A549 (cell line): Measurements from ENCODE around the gene PKD1.

Experiments
- BHLHE40 ChIP-seq: IDR thresholded peaks from 2 replicates; pipeline ENCODE4 v1.6.1; 2012; ENCODE audit warnings: low read depth, low read length, inconsistent platforms
- CHD2 ChIP-seq: fragments of 150-350 bp; IDR thresholded peaks from 2 replicates; pipeline ENCODE4 v1.6.1; 2014; ENCODE audit warnings: low read length; ENCODE audit not compliant: partially characterized antibody
- CTCF ChIP-seq: fragments of >200 bp; sonication (Bioruptor Twin); formaldehyde crosslinking; IDR thresholded peaks from 3 replicates; pipeline ENCODE4 v1.5.1; 2016
- EP300 ChIP-seq, 2 experiments: fragments of >200 bp; sonication (Bioruptor Twin); formaldehyde crosslinking; IDR thresholded peaks; 2 replicates in 1 of 2; 3 replicates in 1 of 2; pipeline ENCODE4 v1.6.1; 2016 to 2017
- PHF8 ChIP-seq: fragments of 200-600 bp; sonication (generic); IDR thresholded peaks from 2 replicates; pipeline ENCODE4 v1.6.1; 2016; ENCODE audit warnings: low read depth, mild to moderate bottlenecking, antibody characterized with exemption, moderate library complexity, borderline replicate concordance
- POLR2A ChIP-seq: IDR thresholded peaks from 2 replicates; pipeline ENCODE4 v1.6.1; 2012; ENCODE audit warnings: mild to moderate bottlenecking, low read length
- RAD21 ChIP-seq, 2 experiments: fragments of >200 bp in 1 of 2; sonication (Bioruptor Twin) in 1 of 2; formaldehyde crosslinking in 1 of 2; IDR thresholded peaks in 1 of 2; conservative IDR thresholded peaks in 1 of 2; 2 replicates in 1 of 2; 3 replicates in 1 of 2; pipeline ENCODE4 v1.6.1; 2012 to 2018; ENCODE audit warnings: inconsistent platforms in 1 of 2
- RFX5 ChIP-seq: fragments of 450-650 bp; IDR thresholded peaks from 2 replicates; pipeline ENCODE4 v1.7.1; 2014; ENCODE audit warnings: antibody characterized with exemption, mild to moderate bottlenecking, moderate library complexity

- TF ChIP-seq CTCF, result no peak
- TF ChIP-seq POLR2A, result no peak
- no peak for TF ChIP-seq EP300 (IDR thresholded peaks at IDR 0.05)
- no peak for TF ChIP-seq CHD2
- no peak for TF ChIP-seq RFX5
- no peak for TF ChIP-seq RAD21 (conservative IDR thresholded peaks at IDR 0.05 in 1 of 2, IDR thresholded peaks at IDR 0.05 in 1 of 2)
- no peak for TF ChIP-seq PHF8
- TF ChIP-seq BHLHE40, result no peak
Observed at GRCh38 chr16:2165861-2166260, 30.2 kb upstream of the PKD1 start.
